Ectodermal cell (in vitro differentiated cells): ENCODE results near the gene HECTD4.
"Not testable (repeated sequence)": the region's sequence is repeated elsewhere in the genome, so short reads cannot be mapped to it uniquely, and the experiment has no call there.

Experiments
- H3K27ac ChIP-seq: 2 replicates; pipeline ENCODE4 v1.7.0; 2013; ENCODE audit warnings: mild to moderate bottlenecking, low read depth, low read length; ENCODE audit not compliant: insufficient read depth, poor library complexity, severe bottlenecking
- H3K27me3 ChIP-seq: 2 replicates; pipeline ENCODE4 v1.7.0; 2013; ENCODE audit warnings: mild to moderate bottlenecking, low read length; ENCODE audit not compliant: insufficient read depth, control insufficient read depth, poor library complexity, severe bottlenecking
- H3K36me3 ChIP-seq: one replicate; pipeline ENCODE4 v1.7.0; 2013; ENCODE audit warnings: low read length; ENCODE audit not compliant: control insufficient read depth, insufficient read depth
- H3K4me1 ChIP-seq: one replicate; pipeline ENCODE4 v1.7.0; 2013; ENCODE audit warnings: low read length; ENCODE audit not compliant: control insufficient read depth, insufficient read depth
- H3K4me3 ChIP-seq: 2 replicates; pipeline ENCODE4 v1.7.0; 2013; ENCODE audit warnings: low read depth, low read length, control low read depth; ENCODE audit not compliant: insufficient read depth
- H3K9me3 ChIP-seq: 2 replicates; pipeline ENCODE4 v1.7.0; 2013; ENCODE audit warnings: mild to moderate bottlenecking, low read length, moderate library complexity; ENCODE audit not compliant: control insufficient read depth
- WGBS, 2 experiments: methylation state at CpG; one replicate each; pipeline ENCODE4 v1.1.7; 2013; ENCODE audit warnings: missing lambda C conversion rate in 2 of 2; 5-methylcytosine and 5-hydroxymethylcytosine counted together

The HECTD4 gene

DNA sequence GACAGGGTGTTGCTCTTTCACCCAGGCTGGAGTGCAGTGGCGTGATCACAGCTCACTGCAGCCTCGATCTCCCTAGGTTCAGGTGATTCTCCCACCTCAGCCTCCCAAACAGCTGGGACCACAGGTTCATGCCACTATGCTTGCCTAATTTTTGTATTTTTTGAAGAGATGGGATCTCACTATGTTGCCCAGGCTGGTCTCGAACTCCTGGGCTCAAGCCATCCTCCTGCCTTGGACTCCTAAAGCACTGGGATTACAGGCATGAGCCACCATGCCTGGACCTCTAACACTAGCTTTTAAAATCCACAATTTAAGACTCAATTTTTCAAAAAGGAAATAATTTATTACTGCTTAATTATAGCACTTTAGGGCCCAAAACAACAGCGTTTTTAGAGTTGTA is 149.0 kb downstream of the HECTD4 start:
- WGBS, 2 experiments, result 90 to 95% methylated on average over 4 of the region's 4 CpGs
- peaks cover 16% of the 10 kb centered on the region for H3K36me3 ChIP-seq
- H3K4me3 ChIP-seq, result no peak overlapping the region
- H3K4me1 ChIP-seq, result no peaks in the 10 kb centered on the region
- no peaks in the 10 kb centered on the region for H3K9me3 ChIP-seq
- H3K27ac ChIP-seq, result no peak overlapping the region
- H3K27me3 ChIP-seq, result no peaks in the 10 kb centered on the region

DNA sequence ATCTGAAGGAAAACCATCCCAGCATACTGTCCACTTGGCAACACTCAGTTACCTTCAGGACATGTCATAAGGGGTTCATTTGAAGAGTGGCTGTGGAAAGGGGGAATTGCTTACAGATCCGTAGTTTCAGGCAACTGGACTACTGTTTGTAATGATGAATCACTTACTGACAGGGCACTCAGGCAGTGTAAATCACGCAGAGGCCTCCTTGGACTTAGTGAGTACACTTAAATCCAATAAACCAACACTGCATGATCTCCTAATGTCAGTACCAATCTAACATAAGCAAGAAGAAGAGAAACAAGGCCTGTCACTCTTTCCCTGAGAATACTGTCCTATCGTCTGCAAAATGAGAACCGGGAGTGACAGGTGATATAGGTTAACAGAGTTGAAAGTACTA is 152.1 kb downstream of the HECTD4 start:
- no peaks in the 10 kb centered on the region for H3K4me1 ChIP-seq
- no peak overlapping the region for H3K27ac ChIP-seq
- H3K9me3 ChIP-seq, result no peaks in the 10 kb centered on the region
- H3K4me3 ChIP-seq, result no peak overlapping the region
- peaks cover 17% of the 10 kb centered on the region for H3K36me3 ChIP-seq
- no peaks in the 10 kb centered on the region for H3K27me3 ChIP-seq
- WGBS, 2 experiments, result 93 to 96% methylated on average over 4 of the region's 4 CpGs

DNA sequence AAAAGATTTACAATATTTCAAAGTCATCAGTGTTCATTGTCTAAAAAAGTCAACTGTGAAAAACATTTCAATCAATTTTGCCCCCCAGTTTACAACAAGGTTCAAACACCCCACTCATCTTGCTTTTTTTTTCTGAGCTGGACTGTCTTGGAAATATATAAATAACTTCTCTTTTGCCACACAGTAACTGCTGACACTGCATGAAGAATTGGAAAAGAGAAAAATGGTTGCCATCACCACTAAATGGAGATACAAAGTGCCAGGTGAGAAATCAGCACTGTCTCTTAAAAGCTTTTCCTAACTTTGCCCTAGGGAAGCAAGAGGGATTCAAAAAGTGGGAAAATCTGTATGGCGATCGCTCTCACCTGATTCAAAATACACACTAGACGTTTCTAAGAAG is 155.5 kb downstream of the HECTD4 start:
- Histone ChIP-seq H3K9me3 (no peaks in the 10 kb centered on the region), H3K4me1 (no peaks in the 10 kb centered on the region), H3K4me3 (no peak overlapping the region), H3K27ac (no peak overlapping the region), H3K36me3 (peaks cover 6% of the 10 kb centered on the region), H3K27me3 (no peaks in the 10 kb centered on the region)
- 89 to 92% methylated on average over 3 of the region's 3 CpGs for WGBS, 2 experiments

DNA sequence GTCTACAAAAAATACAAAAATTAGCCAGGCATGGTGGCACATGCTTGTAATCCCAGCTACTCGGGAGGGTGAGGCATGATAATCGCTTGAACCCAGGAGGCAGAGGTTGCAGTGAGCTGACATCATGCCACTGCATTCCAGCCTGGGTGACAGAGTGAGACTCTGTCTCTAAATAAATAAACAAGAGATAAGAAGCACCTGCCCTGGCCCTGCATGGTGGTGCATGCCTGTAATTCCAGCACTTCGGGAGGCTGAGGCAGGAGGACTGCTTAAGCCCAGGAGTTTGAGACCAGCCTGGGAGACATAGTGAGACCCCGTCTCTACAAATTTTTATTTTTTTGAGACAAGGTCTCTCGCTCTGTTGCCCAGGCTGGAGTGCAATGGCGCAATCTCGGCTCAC is 161.6 kb downstream of the HECTD4 start:
- H3K4me3 ChIP-seq, H3K9me3 ChIP-seq, H3K36me3 ChIP-seq, H3K27me3 ChIP-seq, H3K27ac ChIP-seq, H3K4me1 ChIP-seq: not testable (repeated sequence)
- WGBS, 2 experiments, result 88 to 94% methylated on average over 7 of the region's 7 CpGs

DNA sequence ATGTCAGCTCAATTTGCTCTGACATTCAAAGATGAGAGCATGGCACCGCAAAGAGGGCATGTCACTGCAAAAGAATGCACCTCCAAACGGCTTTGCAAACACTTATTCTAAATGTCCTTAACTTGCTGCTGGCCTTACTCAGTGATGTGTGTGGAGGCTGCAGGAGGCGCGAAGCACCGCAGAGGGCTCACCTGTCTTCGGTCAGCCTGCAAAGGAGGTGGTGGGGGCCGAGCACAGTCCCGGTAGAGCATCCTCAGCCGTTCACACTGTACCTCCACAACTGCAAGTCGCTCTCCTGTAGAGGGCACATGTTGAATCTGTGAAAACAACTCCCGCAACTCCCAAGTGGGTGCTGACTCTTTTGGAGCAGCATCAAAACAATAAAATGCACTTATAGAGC is 163.0 kb downstream of the HECTD4 start:
- no peak overlapping the region for H3K4me3 ChIP-seq
- peaks cover 6% of the 10 kb centered on the region for H3K36me3 ChIP-seq
- no peaks in the 10 kb centered on the region for H3K4me1 ChIP-seq
- no peak overlapping the region for H3K27ac ChIP-seq
- H3K27me3 ChIP-seq, result no peaks in the 10 kb centered on the region
- no peaks in the 10 kb centered on the region for H3K9me3 ChIP-seq
- 87 to 93% methylated on average over 11 of the region's 11 CpGs for WGBS, 2 experiments

DNA sequence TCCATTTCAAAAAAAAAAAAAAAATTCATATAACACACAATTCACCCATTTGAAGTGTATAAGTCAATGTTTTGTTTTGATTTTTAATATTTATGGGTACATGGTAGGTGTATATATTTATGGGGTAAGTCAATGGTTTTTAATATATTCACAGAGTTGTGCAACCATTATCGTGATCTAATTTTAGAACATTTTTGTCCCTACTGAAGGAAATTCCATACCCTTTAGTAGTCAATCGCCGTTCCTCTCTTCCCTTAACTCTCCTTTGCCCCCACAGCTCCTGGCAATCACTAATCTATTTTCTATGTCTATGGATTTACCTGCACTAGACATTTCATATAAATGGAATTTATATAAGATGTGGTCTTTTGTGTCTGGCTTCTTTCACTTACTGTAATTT is 164.1 kb downstream of the HECTD4 start:
- 97% methylated on average over 3 of the region's 3 CpGs for WGBS, 2 experiments
- H3K9me3 ChIP-seq, result no peaks in the 10 kb centered on the region
- no peaks in the 10 kb centered on the region for H3K27me3 ChIP-seq
- no peak overlapping the region for H3K27ac ChIP-seq
- no peaks in the 10 kb centered on the region for H3K4me1 ChIP-seq
- no peak overlapping the region for H3K4me3 ChIP-seq
- peaks cover 6% of the 10 kb centered on the region for H3K36me3 ChIP-seq

DNA sequence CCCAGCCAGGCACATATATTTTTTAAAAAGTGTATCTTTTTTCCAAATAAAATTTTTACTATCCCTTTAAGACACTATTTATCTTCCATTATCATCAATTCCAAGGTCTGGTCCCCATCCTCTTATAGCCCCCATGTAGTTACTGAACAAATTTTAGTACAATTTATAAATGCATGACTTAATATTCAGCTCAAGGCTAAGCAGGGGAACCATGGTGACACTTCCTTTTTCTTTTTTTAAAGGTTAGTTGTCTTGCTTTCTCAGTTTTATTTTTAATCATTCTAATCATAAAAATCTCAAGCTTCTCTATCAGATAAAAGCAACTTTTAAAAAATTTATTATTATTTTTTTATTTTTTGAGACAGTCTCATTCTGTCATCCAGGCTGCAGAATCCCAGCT is 164.6 kb downstream of the HECTD4 start:
- Histone ChIP-seq H3K27me3 (no peaks in the 10 kb centered on the region), H3K27ac (no peak overlapping the region), H3K4me3 (no peak overlapping the region), H3K9me3 (no peaks in the 10 kb centered on the region), H3K36me3 (peaks cover 6% of the 10 kb centered on the region), H3K4me1 (no peaks in the 10 kb centered on the region)

DNA sequence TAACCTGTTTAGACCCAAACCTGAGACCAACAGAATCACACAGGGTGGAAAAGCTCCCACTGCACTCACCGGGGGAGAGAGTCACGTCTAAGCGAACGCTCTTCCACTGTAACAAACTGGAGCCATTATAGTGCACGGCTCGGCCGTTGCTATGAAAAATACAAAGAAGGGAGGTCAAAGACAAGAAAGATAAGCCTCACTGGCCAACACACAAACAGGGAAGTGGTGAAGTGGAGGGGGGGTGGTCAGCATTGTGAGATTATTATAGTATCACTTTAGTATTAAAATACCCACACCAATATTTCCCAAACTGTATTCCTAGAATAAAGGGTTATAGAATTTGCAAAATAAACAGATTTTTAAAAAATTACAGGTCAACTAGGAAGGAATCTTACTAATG is 166.0 kb downstream of the HECTD4 start:
- no peaks in the 10 kb centered on the region for H3K9me3 ChIP-seq
- WGBS, 2 experiments, result 96 to 97% methylated on average over 7 of the region's 7 CpGs

DNA sequence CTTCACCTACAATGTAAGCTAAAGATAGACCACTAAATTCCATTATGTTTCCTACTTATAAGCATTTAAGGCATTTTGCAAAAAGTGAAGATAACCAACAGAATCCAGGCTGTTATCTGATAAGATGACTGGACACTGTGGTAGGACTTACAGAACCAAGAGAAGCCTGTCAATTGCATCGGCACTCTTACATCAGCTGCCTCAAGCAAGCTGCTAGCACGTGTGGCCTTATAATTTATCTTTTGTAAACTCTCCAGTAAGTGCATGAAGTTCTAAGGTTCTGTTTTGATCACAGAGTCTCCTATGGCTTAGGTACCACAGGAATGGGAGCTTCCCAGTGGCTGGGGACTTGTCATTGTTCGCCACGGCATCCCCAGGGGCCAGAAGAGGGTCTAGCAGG is 168.2 kb downstream of the HECTD4 start:
- WGBS, 2 experiments, result 94 to 96% methylated on average over 4 of the region's 4 CpGs

More for the DNA sequence above, 166.0 kb downstream of the HECTD4 start:
- Histone ChIP-seq H3K27me3 (no peaks in the 10 kb centered on the region), H3K4me3 (no peak overlapping the region), H3K36me3 (peaks cover 16% of the 10 kb centered on the region), H3K4me1 (no peaks in the 10 kb centered on the region), H3K27ac (no peak overlapping the region)

DNA sequence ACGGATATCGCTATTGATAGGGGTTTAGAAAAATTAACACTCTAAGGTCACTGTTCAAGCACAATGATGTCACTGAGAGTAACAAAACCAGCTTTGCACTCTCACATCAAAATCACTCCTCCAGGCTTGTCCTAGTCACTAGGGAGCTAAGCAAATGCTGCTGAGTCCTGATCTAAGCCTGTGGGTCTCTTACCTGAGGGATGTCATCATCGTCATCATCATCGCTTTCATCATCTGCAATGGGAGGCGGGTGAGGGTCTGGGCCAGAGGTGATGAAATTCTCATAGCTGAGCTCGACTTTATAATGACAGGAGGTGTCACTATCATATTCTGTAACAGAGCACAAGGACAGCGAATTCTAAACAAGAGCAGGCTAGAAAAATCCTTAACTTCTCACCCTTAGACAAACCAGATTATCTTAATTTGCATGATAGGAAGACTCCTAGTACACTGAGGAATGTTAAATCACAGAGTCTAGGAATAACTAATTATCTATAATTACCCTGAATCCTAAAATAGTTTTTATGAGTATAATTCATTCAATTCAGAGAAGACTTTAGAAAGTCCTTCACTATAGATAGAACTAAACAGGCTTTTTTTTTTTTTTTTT is 173.8 kb downstream of the HECTD4 start:
- no peak overlapping the region for H3K27ac ChIP-seq
- 97% methylated on average over 7 of the region's 7 CpGs for WGBS, 2 experiments
- H3K4me1 ChIP-seq, result no peaks in the 10 kb centered on the region
- H3K9me3 ChIP-seq, result no peaks in the 10 kb centered on the region
- no peak overlapping the region for H3K4me3 ChIP-seq
- peaks cover 31% of the 10 kb centered on the region for H3K36me3 ChIP-seq
- no peaks in the 10 kb centered on the region for H3K27me3 ChIP-seq

More for the DNA sequence above, 168.2 kb downstream of the HECTD4 start:
- Histone ChIP-seq H3K4me1 (no peaks in the 10 kb centered on the region), H3K27me3 (no peaks in the 10 kb centered on the region), H3K9me3 (no peaks in the 10 kb centered on the region), H3K27ac (no peak overlapping the region), H3K36me3 (peaks cover 25% of the 10 kb centered on the region), H3K4me3 (no peak overlapping the region)

DNA sequence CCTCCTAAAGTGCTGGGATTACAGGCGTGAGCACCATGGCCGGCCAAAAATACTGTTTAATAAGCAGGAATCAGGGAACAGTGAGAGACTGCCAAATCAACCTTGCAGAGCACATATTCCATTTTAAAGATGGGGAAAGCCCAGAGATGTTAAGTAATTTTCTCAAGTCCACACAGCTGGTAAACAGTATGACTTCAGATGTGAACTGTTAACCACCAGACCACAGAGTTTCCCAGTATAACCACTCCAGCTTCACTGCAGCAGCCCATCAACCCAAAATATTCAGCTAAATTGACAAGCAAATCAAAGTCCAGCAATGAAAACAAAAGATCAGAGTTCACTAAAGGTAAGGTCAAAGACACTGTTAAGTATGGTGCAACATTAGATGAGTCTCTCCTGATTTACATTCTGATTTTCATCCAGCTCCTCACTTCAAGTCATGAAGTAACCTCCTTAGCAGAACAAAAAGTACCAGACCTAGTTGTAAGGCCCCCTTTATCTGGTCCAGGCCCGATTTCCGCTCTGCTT is 174.8 kb downstream of the HECTD4 start:
- no peaks in the 10 kb centered on the region for H3K4me1 ChIP-seq
- H3K9me3 ChIP-seq, result no peaks in the 10 kb centered on the region
- peaks cover 35% of the 10 kb centered on the region for H3K36me3 ChIP-seq
- 92 to 93% methylated on average over 4 of the region's 4 CpGs for WGBS, 2 experiments
- H3K4me3 ChIP-seq, result no peak overlapping the region
- H3K27ac ChIP-seq, result no peak overlapping the region
- H3K27me3 ChIP-seq, result no peaks in the 10 kb centered on the region
